Measurements from ENCODE around the gene RALGPS1.

DNA sequence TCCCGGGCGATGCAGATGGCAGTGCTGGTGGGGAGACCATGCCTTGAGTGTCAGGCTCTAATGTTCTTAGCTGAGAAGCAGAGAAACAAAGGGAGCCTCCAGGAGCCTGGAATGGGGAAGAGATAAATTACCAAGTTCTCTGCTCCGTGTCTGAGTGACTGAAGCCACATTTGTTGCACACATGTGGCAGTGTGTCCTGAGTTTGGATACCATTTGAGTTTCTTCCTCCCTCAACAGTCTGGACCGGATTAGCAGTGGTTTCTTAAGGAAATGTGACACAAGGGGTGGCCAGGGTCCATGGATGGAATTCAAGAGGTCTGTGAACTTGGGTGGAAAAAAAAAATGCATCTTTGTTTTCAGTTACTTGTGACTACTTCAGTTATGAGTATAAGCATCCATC lies 299.3 kb downstream of the RALGPS1 start:
- TF ChIP-seq GATA2 (IDR thresholded peaks at IDR 0.05; ENCODE audit: low read depth, low read length) = no peak
- TF ChIP-seq GATA3 (IDR thresholded peaks at IDR 0.05; ENCODE audit: low read depth, low read length) = no peak

Data from SH-SY5Y (cell line).